HL-60 (cell line): ENCODE results near the gene KHDC1.

Source experiments
- CTCF ChIP-seq: IDR thresholded peaks from one replicate; pipeline ENCODE4 v1.5.1; 2011; ENCODE audit warnings: low read length, control low read depth, inconsistent platforms; ENCODE audit not compliant: insufficient read depth
- GABPA ChIP-seq: IDR thresholded peaks from 2 replicates; pipeline ENCODE4 v1.6.1; 2012; ENCODE audit warnings: low read depth
- POLR2AphosphoS5 ChIP-seq: IDR thresholded peaks from 2 replicates; pipeline ENCODE4 v1.6.1; 2012; ENCODE audit warnings: low read depth
- REST ChIP-seq: IDR thresholded peaks from 2 replicates; pipeline ENCODE4 v1.6.1; 2012; ENCODE audit warnings: low read depth; ENCODE audit not compliant: insufficient replicate concordance
- SPI1 ChIP-seq: IDR thresholded peaks from 2 replicates; pipeline ENCODE4 v1.6.1; 2012; ENCODE audit warnings: low read depth, mild to moderate bottlenecking, borderline replicate concordance

- TF ChIP-seq CTCF (no peak), SPI1 (no peak), GABPA (no peak), POLR2AphosphoS5 (no peak), REST (no peak)
These were observed 544 bp upstream of the KHDC1 start for GRCh38 chr6:73263570-73263909.
